ENCODE data around the gene CPM. TPM values are rescaled to one million over a fixed set of nuclear protein-coding genes. Genes with fewer than 3 reads are reported as not detected.
"Not testable (repeated sequence)": the region's sequence is repeated elsewhere in the genome, so short reads cannot be mapped to it uniquely, and the experiment has no call there.

Gene CPM
- total RNA-seq, 2 donors from 2014 or later = 10.4 to 55.9 TPM

DNA sequence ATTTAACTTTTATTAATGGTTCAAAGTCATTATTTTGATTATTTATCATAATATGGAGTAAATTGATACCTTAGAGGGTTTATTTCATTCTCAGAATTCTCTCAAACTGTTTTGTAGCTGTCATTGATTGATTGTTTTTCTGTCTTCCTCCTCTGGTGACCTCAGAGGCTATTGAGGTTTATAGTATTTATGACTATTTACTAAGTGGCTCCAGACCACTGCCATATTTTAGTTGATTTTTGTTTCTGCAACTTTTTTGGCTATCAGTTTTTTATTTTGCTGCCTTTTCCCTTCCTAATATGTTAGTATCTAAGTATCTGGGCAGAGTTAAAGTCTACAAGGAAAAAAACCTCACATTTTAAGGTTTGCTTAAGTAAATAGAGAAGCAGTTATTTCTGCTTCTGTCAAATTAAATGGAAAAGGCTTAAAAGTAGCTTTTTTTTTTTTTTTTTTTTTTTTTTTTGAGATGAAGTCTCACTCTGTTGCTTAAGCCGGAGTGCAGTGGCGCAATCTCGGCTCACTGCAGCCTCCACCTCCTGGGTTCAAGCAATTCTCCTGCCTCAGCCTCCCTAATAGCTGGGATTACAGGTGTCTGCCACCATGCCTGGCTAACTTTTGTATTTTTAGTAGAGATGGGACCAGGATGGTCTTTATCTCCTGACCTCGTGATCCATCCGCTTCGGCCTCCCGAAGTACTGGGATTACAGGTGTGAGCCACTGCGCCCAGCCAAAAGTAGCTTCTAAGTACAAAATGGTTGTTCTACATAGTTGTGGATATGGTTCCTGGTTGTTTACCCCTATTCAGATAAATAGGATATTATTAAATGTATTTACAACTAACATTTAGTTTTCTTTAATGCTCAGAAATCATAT, 116.8 kb downstream of the CPM start:
- DNase-seq (ENCODE audit: low spot score in 2 of 2) (no peak), ATAC-seq (no peak)
- peak overlapping the region in 1 of 2 donors; percentile 48 for H3K27ac Mint-ChIP-seq
- peaks cover 33 to 49% of the 10 kb centered on the region in 2 donors for H3K36me3 Mint-ChIP-seq
- H3K9me3 Mint-ChIP-seq = no peaks in the 10 kb centered on the region

DNA sequence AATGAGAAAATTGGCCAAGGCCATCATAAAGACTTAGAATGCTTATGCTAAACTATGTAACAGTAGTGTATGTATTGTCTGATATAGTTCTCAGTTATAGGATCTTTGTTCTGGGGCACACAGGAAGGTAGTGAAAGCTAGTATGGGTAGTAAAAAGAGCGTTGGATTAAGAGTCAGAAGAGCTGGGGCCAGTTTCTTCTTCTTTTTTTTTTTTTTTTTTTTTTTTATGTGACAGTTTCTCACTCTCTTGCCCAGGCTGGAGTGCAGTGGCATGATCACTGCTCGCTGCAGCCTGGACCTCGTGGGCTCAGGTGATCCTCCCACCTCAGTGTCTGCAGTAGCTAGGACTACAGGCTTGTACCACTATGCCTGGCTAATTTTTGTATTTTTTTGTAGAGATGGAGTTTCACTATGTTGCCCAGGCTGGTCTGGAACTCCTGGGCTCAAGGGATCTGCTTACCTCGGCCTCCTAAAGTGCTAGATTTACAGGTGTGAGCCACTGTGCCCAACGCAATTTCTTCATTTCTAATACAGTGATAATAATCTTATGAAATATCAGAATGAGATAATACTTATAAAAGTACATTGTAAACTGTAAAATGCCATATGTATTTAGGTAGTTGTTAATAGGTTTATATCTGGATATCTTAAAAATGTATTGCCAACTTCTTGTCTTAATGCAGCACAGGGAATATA, 117.6 kb downstream of the CPM start:
- H3K9me3 Mint-ChIP-seq = no peaks in the 10 kb centered on the region
- ATAC-seq (peak; percentile 22 to 33), DNase-seq (ENCODE audit: low spot score in 2 of 2) (no peak)
- H3K36me3 Mint-ChIP-seq = peaks cover 39 to 51% of the 10 kb centered on the region in 2 donors
- H3K27ac Mint-ChIP-seq = peak overlapping the region in 1 of 2 donors; percentile 85

DNA sequence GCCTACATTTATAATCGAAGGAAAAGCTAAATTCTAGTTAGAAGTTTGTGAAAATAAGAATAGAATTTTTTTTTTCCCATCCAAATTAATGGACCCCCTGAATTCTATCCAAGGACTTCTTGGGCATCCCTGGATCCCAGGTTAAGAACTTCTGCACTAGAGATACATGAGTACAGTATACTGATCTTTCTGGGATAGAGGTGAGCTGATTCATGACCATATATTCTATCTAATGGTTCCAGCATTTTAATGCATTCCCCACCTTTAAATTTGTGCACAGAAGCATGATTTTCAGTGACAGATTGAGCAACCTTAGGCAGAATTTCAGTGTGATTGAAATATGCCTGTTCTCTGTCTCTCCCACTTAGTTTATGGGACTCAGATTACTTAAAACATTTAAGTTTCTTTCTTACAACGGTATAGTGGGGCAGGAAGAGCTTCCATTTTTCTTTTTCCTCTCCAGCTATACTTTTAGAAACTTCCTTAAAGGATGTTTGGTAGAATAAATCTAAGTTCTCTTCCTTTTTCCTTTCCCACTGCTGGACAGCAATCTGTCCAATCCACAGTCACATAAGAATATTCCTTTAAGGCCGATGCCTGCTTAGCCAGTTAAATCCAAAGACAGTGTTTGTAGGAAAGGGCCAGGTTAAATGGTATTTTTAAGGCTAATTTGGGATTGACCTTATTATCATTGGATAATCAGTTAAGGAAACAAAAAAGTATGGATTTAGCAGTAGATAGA, 118.3 kb downstream of the CPM start:
- H3K27ac Mint-ChIP-seq = peak overlapping the region in 1 of 2 donors; percentile 85
- peaks cover 42 to 54% of the 10 kb centered on the region in 2 donors for H3K36me3 Mint-ChIP-seq
- DNase-seq (ENCODE audit: low spot score in 2 of 2) (no peak), ATAC-seq (peak in 1 of 2 donors; percentile 15)
- H3K9me3 Mint-ChIP-seq = no peaks in the 10 kb centered on the region

DNA sequence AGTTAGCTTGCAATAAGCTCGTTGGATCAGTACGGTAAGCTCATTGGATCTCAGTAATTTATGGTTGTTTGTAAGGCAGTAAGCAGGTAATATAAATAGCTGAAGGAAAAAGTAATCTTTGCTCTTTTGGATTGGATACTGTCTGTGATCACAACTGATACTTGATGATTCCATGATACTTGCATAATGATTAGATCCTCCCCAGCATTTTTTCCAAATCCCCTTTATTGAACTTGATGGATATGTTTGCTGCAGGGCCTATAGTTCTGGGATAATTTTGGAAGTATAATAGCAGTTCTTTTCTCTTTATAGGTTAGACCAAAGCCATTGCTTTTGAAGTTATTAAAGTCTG, 119.8 kb downstream of the CPM start:
- DNase-seq (ENCODE audit: low spot score in 2 of 2) (no peak), ATAC-seq (no peak)
- peak overlapping the region in 1 of 2 donors; percentile 92 for H3K27ac Mint-ChIP-seq
- no peaks in the 10 kb centered on the region for H3K9me3 Mint-ChIP-seq
- peaks cover 53 to 67% of the 10 kb centered on the region in 2 donors for H3K36me3 Mint-ChIP-seq

DNA sequence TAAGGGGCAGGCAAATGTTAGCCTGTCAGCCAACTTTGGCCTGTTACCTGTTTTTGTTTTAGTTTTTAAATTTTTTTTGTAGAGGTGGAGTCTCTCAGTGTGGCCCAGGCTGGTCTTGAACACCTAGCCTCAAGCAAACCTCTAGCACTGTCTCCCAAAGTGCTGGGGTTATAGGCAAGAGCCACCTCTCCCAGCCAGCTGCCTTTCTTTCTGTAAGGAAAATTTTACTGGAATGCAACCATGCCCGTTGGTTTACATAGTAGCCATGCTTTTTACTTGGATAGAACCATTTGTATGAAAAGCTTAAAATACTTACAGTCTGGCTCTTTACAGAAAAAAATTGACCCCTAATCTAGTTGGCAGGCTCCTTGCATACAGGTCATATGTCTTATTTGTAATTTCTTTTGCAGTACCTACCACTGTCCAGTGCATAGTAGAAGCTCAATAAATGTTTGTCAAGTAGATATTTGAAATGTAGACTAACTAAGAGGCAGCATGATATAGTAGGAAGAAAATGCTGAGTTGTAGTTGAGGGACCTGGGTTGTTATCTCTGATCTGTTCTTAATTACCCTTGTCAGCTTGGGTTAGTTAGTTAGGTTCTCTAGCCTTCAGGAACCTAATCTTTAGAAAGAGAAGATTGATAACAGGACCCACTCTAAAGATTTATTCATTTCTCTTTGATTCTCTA, 120.3 kb downstream of the CPM start:
- Mint-ChIP-seq H3K9me3 (no peaks in the 10 kb centered on the region), H3K36me3 (peaks cover 53 to 70% of the 10 kb centered on the region in 2 donors), H3K27ac (peak overlapping the region; percentile 5 to 92)
- ATAC-seq (no peak), DNase-seq (ENCODE audit: low spot score in 2 of 2) (no peak)

DNA sequence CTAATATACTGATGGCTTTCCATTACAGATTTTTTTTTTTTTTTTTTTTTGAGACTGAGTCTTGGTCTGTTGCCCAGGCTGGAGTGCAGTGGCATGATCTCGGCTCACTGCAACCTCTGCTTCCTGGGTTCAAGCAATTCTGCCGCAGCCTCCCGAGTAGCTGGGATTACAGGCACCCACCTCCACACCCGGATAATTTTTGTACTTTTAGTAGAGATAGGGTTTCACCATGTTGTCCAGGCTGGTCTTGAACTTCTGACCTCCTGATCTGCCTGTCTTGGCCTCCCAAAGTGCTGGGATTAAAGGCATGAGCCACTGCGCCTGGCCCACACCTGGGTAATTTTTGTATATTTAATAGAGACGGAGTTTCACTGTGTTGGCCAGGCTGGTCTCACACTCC, 121.4 kb downstream of the CPM start:
- Mint-ChIP-seq H3K27ac (peak overlapping the region; percentile 88 to 92), H3K36me3 (peaks cover 49 to 64% of the 10 kb centered on the region in 2 donors)
- H3K9me3 Mint-ChIP-seq; ATAC-seq; DNase-seq (ENCODE audit: low spot score in 2 of 2): not testable (repeated sequence)

DNA sequence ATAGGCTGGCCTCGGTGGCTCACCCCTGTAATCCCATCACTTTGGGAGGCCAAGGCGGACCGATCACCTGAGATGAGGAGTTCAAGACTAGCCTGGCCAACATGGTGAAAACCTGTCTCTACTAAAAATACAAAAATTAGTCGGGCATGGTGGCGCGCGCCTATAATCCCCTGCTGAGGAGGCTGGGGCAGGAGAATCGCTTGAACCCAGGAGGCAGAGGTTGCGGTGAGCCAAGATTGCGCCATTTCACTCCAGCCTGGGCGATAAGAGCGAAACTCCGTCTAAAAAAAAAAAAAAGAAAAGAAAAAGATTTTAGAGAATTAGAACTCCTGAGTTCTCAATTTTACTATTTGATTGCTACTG, 123.0 kb downstream of the CPM start:
- not testable (repeated sequence) for DNase-seq (ENCODE audit: low spot score in 2 of 2); H3K9me3 Mint-ChIP-seq; ATAC-seq
- Mint-ChIP-seq H3K27ac (peak overlapping the region; percentile 68 to 100), H3K36me3 (peaks cover 44 to 57% of the 10 kb centered on the region in 2 donors)

DNA sequence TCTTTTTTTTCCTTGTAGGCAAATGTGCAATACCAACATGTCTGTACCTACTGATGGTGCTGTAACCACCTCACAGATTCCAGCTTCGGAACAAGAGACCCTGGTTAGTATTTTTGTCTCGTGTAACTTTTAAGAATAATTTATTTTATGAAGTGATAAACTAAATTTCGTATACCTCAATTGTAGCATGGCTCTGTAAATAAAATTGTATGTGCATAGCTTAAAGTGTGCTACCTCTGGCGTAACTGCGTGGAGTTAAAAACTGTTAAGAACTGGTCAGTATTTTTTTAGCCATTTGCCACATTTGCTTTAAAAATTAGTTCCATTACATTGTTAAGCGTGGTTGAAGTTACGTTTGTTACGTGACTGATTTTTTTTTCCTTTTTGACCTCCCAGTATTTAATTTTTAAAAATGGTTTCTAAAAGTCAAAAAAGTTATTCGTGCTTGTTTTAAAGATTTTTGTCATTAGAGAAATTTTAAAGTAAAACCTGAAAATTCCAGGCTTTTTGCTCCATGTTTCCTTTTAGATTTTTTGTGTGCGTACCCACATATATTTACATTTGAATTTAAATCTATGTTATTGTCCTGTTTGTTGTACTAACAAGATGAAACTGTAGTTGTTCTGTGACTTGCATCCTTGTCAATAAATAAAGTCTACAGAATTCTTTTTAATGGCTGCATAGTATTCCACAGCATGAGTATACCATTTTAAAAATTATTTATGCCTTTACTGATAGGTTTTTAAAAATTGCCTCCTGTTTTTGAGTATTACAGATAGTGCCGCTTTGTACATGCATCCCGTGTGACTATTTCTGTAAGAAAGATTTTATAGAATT, 123.6 kb downstream of the CPM start:
- H3K36me3 Mint-ChIP-seq = peaks cover 38 to 52% of the 10 kb centered on the region in 2 donors
- no peaks in the 10 kb centered on the region for H3K9me3 Mint-ChIP-seq
- peak overlapping the region; percentile 98 to 100 for H3K27ac Mint-ChIP-seq
- ATAC-seq (no peak), DNase-seq (ENCODE audit: low spot score in 2 of 2) (no peak)

DNA sequence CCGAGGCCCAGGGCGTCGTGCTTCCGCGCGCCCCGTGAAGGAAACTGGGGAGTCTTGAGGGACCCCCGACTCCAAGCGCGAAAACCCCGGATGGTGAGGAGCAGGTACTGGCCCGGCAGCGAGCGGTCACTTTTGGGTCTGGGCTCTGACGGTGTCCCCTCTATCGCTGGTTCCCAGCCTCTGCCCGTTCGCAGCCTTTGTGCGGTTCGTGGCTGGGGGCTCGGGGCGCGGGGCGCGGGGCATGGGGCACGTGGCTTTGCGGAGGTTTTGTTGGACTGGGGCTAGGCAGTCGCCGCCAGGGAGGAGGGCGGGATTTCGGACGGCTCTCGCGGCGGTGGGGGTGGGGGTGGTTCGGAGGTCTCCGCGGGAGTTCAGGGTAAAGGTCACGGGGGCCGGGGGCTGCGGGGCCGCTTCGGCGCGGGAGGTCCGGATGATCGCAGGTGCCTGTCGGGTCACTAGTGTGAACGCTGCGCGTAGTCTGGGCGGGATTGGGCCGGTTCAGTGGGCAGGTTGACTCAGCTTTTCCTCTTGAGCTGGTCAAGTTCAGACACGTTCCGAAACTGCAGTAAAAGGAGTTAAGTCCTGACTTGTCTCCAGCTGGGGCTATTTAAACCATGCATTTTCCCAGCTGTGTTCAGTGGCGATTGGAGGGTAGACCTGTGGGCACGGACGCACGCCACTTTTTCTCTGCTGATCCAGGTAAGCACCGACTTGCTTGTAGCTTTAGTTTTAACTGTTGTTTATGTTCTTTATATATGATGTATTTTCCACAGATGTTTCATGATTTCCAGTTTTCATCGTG, 124.4 kb downstream of the CPM start:
- no peaks in the 10 kb centered on the region for H3K9me3 Mint-ChIP-seq
- peak overlapping the region; percentile 98 to 100 for H3K27ac Mint-ChIP-seq
- DNase-seq (ENCODE audit: low spot score in 2 of 2) (peak; percentile 62 to 95), ATAC-seq (peak; percentile 55 to 80)
- peaks cover 34 to 45% of the 10 kb centered on the region in 2 donors for H3K36me3 Mint-ChIP-seq

DNA sequence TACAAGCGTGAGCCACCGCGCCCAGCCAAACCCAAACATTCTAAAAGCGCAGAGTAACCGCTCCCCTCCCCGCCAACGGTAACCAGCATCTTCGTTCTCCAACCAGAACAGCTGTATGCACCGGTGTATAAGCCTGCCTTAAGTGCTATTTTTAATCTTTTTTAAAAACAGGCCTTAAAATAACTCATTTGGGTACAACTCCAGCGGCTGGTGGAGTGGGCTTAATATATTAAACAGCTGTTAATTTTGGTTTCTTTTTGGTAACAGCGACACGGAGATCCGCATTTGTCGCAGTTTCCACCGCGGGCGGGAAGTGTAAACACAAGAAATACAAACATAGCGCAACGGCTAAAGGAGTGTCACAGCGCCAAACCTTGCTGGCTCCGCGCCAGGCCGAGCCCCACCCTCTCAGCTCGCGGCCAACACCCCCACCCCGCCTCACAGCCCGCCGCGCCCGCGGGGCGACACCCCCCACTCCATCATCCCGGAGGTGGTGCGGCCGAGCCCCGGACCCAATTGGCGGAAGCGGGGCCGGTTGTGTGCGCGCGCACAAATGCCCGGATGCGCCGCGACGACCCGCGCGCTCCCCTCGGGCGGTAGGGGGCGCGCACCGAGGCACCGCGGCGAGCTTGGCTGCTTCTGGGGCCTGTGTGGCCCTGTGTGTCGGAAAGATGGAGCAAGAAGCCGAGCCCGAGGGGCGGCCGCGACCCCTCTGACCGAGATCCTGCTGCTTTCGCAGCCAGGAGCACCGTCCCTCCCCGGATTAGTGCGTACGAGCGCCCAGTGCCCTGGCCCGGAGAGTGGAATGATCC, 125.2 kb downstream of the CPM start, which contains the start of gene MDM2:
Gene MDM2 (plus strand): TSS at position 602 of the 812 bp plus-strand sequence. CDS start 301 bp downstream, outside the sequence.
- DNase-seq (ENCODE audit: low spot score in 2 of 2) (peak; percentile 97 to 98), ATAC-seq (peak; percentile 70 to 94)
- Mint-ChIP-seq H3K36me3 (peaks cover 27 to 37% of the 10 kb centered on the region in 2 donors), H3K9me3 (no peaks in the 10 kb centered on the region), H3K27ac (peak within 1 kb of the TSS; percentile 98 to 100)

DNA sequence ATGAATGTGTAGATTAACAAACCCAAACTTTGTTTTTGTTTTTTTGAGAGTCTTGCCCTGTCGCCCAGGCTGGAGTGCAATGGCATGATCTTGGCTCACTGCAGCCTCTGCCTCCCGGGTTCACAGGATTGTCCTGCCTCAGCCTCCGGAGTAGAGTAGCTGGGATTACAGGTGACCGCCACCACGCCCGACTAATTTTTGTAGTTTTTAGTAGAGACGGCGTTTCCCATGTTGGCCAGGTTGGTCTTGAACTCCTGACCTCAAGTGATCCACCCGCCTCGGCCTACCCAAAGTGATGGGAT, 125.7 kb downstream of the CPM start:
- ATAC-seq, H3K9me3 Mint-ChIP-seq: not testable (repeated sequence)
- H3K36me3 Mint-ChIP-seq = peaks cover 22 to 33% of the 10 kb centered on the region in 2 donors
- peak overlapping the region; percentile 96 to 100 for H3K27ac Mint-ChIP-seq
- peak; percentile 14 to 65 for DNase-seq (ENCODE audit: low spot score in 2 of 2)

DNA sequence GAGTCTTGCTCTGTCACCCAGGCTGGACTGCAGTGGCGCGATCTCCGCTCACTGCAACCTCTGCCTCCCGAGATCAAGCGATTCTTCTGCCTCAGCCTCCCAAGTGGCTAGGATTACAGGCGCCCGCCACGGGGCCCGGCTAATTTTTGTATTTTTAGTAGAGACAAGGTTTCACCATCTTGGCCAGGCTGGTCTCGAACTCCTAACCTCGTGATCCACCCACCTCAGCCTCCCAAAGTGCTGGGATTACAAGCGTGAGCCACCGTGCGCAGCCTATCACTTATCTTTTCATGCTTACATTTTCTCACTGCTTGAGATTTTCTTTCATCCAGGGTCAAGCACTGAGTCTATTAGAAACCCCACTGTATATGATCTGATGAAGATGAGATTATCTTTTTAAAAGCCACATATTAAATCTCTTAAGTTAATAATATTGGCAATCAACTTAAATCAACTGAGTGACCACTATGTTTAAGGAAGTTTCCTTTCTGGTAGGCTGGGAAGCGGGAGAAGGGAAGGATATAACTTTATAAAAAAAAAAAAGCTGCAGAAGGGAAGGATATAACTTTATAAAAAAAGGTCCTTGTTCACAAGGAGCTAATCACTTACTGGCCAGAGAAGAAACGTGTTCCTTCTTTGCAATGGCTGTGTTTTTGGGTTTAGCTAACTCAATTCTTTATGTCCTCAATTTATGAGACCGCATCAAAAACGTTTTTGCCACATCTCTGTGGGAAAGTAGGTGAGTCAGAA, 126.3 kb downstream of the CPM start:
- H3K36me3 Mint-ChIP-seq = peaks cover 21 to 31% of the 10 kb centered on the region in 2 donors
- ATAC-seq = no peak
- H3K27ac Mint-ChIP-seq = peak overlapping the region; percentile 96 to 100
- H3K9me3 Mint-ChIP-seq = no peaks in the 10 kb centered on the region
- no peak for DNase-seq (ENCODE audit: low spot score in 2 of 2)

DNA sequence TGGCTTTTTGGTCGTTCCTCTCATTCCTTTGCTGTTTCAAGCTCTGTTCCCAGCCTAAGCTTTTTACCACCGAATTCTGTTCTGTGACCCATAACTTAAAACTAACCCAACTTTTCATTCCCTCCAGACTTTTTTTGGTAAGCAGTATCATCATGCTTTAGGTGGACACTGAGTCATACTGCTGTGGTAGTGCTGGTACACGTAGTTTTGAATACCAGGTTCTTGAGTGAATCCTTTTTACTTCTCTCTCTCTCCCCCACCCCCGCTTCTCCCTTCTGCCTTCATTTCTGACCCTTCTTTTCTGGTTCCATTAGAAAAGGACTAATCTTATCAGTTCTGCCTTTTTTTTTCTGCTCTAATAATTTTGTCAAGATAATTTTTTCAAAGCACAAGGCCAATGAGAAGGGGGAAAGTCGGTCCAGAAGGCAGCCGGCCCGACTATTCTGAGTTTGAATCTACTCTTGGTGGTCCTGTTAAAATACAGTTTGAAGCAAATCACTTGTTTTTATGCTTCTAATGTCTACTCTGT, 127.3 kb downstream of the CPM start:
- DNase-seq (ENCODE audit: low spot score in 2 of 2) (no peak), ATAC-seq (no peak)
- no peaks in the 10 kb centered on the region for H3K9me3 Mint-ChIP-seq
- peaks cover 14 to 21% of the 10 kb centered on the region in 2 donors for H3K36me3 Mint-ChIP-seq
- H3K27ac Mint-ChIP-seq = peak overlapping the region in 1 of 2 donors; percentile 100

Data from activated naive CD4-positive, alpha-beta T cell treated with anti-CD3 and anti-CD28 coated beads, Interleukin-2, amount 50 U/mL, for 72 hours (primary cell).